22Rv1 (cell line): ENCODE data around the gene NOD1.

Source experiments
- H3K27ac ChIP-seq: fragments of 450-650 bp; 2 replicates; pipeline ENCODE4 v1.5.1; 2017
- CTCF ChIP-seq: fragments of 450-650 bp; IDR thresholded peaks from 2 replicates; pipeline ENCODE4 v1.5.1; 2017; ENCODE audit warnings: mild to moderate bottlenecking
- ZFX ChIP-seq: fragments of 450-650 bp; IDR thresholded peaks from 2 replicates; pipeline ENCODE4 v1.6.1; 2017; ENCODE audit warnings: antibody characterized with exemption, borderline replicate concordance

NOD1 gene

GRCh38 chr7:30436518-30436917, 42.1 kb downstream of the NOD1 start:
- no peak overlapping the region for H3K27ac ChIP-seq
- TF ChIP-seq CTCF (no peak), ZFX (no peak)

DNA sequence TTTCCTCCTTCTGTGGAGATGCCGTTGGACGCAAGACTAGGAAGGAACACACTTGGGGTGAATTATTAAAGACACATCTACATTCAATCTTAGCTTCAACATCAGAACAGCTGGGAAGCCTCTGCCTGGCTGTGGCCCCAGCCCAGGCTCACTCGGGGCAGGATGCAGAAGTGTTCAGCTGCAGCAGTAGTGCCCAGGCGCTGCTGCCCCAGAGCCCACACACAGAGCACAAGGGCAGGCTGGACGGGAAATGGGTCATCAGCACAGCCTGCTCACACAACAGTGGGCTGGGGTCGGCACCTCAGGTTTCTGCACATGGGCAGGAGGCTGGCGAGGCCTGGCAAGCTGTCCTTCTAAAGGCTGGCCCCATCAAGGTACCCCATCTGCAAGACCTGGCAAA, 42.5 kb downstream of the NOD1 start:
- H3K27ac ChIP-seq, result no peak overlapping the region
- TF ChIP-seq CTCF (no peak), ZFX (no peak)

GRCh38 chr7:30434140-30434799, 44.3 kb downstream of the NOD1 start:
- TF ChIP-seq ZFX, result no peak
- no peak for TF ChIP-seq CTCF

GRCh38 chr7:30433506-30433905, 45.1 kb downstream of the NOD1 start:
- H3K27ac ChIP-seq, result no peak overlapping the region
- no peak for TF ChIP-seq CTCF
- no peak for TF ChIP-seq ZFX

More at GRCh38 chr7:30434140-30434799, 44.3 kb downstream of the NOD1 start:
- no peak overlapping the region for H3K27ac ChIP-seq

DNA sequence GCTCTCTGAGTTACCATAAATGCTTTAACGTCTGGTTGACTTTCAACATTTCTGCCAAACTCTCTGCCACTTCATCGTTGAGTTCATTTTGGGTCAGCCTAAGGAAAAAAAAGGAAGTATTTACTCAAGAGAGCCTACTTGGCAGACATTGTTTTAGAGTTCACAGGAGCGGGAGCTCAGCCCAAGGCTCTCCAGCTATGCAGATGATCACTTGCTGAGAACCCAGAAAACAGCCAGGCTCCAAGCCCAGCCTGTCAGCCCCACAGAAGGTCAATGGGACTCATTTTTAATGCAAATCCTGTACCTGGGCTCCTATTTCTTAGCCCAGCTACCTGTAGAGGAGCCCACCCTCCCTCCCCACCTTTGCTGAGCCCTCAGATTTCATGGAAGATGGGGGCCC, 45.5 kb downstream of the NOD1 start:
- no peak overlapping the region for H3K27ac ChIP-seq
- TF ChIP-seq ZFX (no peak), CTCF (no peak)

DNA sequence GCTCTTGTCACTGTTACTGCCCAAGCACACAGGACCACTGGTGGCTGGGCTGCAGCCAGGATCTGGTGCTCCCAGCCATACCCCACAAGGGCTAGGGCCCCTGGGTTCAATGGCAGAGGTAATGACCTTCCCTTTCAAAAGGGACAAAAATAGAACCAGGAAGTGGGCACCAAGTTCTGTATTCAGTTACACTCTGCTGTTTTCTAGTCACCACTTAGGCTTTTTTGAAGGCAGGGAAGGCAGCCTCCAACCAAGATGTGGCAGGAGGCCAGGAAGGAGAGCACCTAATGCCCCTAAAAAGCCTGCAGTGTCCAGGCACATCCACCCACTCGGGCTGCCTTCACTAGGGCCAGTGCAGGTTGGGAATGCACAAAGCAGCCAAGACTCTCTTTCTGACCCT, 47.8 kb downstream of the NOD1 start:
- TF ChIP-seq ZFX (no peak), CTCF (no peak)
- no peak overlapping the region for H3K27ac ChIP-seq

DNA sequence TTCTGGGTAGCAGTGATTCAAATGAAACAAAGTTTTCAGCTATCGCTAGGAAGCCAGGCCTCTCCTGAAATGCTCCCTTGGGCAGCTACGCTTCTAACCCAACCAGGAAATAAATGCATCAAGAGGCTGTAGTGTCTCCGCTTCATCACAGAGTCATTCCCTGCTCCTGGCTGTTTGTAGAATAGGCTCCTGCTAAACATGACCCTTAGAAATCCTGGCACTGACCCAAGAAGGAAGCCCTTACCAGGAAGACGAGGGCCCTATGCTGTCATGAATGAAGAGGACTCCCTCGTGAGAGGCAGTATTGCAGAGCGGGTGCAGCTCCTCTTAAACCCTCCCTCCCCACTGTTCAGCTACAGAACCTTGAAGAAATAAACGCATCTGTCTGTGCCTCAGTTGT, 48.3 kb downstream of the NOD1 start:
- TF ChIP-seq ZFX, result no peak
- no peak for TF ChIP-seq CTCF
- no peak overlapping the region for H3K27ac ChIP-seq
